Measurements from ENCODE around the gene PRKCB.

The PRKCB gene

GRCh38 chr16:24132797-24133155, 297.0 kb downstream of the PRKCB start:
- Histone ChIP-seq H3K27me3 (ENCODE audit: insufficient read depth, poor library complexity, severe bottlenecking) (no peaks in the 10 kb centered on the region), H3K4me3 (replicated peaks; ENCODE audit: insufficient read depth, low read length) (no peak overlapping the region), H3K27ac (replicated peaks) (no peak overlapping the region)
- TF ChIP-seq POLR2AphosphoS5 (IDR thresholded peaks at IDR 0.05; ENCODE audit: low read depth) (no peak), SPI1 (IDR thresholded peaks at IDR 0.05; ENCODE audit: borderline replicate concordance, low read depth) (no peak), GABPA (IDR thresholded peaks at IDR 0.05; ENCODE audit: low read depth) (no peak)
- TF ChIP-seq, protein P1, sequence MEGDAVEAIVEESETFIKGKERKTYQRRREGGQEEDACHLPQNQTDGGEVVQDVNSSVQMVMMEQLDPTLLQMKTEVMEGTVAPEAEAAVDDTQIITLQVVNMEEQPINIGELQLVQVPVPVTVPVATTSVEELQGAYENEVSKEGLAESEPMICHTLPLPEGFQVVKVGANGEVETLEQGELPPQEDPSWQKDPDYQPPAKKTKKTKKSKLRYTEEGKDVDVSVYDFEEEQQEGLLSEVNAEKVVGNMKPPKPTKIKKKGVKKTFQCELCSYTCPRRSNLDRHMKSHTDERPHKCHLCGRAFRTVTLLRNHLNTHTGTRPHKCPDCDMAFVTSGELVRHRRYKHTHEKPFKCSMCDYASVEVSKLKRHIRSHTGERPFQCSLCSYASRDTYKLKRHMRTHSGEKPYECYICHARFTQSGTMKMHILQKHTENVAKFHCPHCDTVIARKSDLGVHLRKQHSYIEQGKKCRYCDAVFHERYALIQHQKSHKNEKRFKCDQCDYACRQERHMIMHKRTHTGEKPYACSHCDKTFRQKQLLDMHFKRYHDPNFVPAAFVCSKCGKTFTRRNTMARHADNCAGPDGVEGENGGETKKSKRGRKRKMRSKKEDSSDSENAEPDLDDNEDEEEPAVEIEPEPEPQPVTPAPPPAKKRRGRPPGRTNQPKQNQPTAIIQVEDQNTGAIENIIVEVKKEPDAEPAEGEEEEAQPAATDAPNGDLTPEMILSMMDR (IDR thresholded peaks at IDR 0.05; ENCODE audit: insufficient read depth, low read length): no peak
- TF ChIP-seq, protein P2, sequence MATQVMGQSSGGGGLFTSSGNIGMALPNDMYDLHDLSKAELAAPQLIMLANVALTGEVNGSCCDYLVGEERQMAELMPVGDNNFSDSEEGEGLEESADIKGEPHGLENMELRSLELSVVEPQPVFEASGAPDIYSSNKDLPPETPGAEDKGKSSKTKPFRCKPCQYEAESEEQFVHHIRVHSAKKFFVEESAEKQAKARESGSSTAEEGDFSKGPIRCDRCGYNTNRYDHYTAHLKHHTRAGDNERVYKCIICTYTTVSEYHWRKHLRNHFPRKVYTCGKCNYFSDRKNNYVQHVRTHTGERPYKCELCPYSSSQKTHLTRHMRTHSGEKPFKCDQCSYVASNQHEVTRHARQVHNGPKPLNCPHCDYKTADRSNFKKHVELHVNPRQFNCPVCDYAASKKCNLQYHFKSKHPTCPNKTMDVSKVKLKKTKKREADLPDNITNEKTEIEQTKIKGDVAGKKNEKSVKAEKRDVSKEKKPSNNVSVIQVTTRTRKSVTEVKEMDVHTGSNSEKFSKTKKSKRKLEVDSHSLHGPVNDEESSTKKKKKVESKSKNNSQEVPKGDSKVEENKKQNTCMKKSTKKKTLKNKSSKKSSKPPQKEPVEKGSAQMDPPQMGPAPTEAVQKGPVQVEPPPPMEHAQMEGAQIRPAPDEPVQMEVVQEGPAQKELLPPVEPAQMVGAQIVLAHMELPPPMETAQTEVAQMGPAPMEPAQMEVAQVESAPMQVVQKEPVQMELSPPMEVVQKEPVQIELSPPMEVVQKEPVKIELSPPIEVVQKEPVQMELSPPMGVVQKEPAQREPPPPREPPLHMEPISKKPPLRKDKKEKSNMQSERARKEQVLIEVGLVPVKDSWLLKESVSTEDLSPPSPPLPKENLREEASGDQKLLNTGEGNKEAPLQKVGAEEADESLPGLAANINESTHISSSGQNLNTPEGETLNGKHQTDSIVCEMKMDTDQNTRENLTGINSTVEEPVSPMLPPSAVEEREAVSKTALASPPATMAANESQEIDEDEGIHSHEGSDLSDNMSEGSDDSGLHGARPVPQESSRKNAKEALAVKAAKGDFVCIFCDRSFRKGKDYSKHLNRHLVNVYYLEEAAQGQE (IDR thresholded peaks at IDR 0.05; ENCODE audit: insufficient replicate concordance, low read depth): no peak
- no peak for DNase-seq (ENCODE audit: low read depth in 1 of 2, low spot score in 1 of 2)

- Histone ChIP-seq H3K4me3 (replicated peaks; ENCODE audit: insufficient read depth, low read length) (no peak overlapping the region), H3K27me3 (ENCODE audit: insufficient read depth, poor library complexity, severe bottlenecking) (no peaks in the 10 kb centered on the region), H3K27ac (replicated peaks) (no peak overlapping the region)
- TF ChIP-seq, protein P1 (IDR thresholded peaks at IDR 0.05; ENCODE audit: insufficient read depth, low read length): no peak
- TF ChIP-seq, protein P2 (IDR thresholded peaks at IDR 0.05; ENCODE audit: insufficient replicate concordance, low read depth): no peak
- TF ChIP-seq GABPA (IDR thresholded peaks at IDR 0.05; ENCODE audit: low read depth) (no peak), SPI1 (IDR thresholded peaks at IDR 0.05; ENCODE audit: borderline replicate concordance, low read depth) (no peak), POLR2AphosphoS5 (IDR thresholded peaks at IDR 0.05; ENCODE audit: low read depth) (no peak)
- no peak for DNase-seq (ENCODE audit: low read depth in 1 of 2, low spot score in 1 of 2)
These were observed 300.1 kb downstream of the PRKCB start for GRCh38 chr16:24135624-24136565.

DNA sequence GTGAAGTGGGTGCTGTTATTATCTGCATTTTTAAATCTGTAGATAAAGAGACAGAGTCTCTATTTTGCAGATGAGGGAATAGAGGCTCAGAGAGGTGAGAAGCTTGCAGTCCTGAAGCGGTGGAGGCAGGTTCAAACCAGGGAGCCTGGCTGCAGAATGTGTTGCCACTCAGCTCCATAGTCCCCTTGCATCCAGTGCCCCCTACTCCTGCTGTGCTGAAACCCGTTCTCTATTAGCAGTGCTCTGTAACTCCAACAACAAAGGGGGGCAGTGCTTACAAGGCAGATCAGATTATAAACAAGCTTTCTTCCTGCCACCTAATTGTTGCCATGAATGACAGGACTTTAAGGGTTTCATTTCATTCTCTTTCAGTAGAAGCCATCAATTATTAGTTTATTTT, 302.2 kb downstream of the PRKCB start:
- no peak for DNase-seq (ENCODE audit: low read depth in 1 of 2, low spot score in 1 of 2)
- Histone ChIP-seq H3K27ac (replicated peaks) (no peak overlapping the region), H3K4me3 (replicated peaks; ENCODE audit: insufficient read depth, low read length) (no peak overlapping the region), H3K27me3 (ENCODE audit: insufficient read depth, poor library complexity, severe bottlenecking) (no peaks in the 10 kb centered on the region)
- no peak for TF ChIP-seq POLR2AphosphoS5 (IDR thresholded peaks at IDR 0.05; ENCODE audit: low read depth)
- TF ChIP-seq, protein P2 (IDR thresholded peaks at IDR 0.05; ENCODE audit: insufficient replicate concordance, low read depth): no peak
- TF ChIP-seq SPI1 (IDR thresholded peaks at IDR 0.05; ENCODE audit: borderline replicate concordance, low read depth): no peak
- TF ChIP-seq, protein P1 (IDR thresholded peaks at IDR 0.05; ENCODE audit: insufficient read depth, low read length): no peak
- no peak for TF ChIP-seq GABPA (IDR thresholded peaks at IDR 0.05; ENCODE audit: low read depth)

Data from HL-60 (cell line).